ENCODE data around the gene CEND1.

The CEND1 gene

GRCh38 chr11:827146-827896, 37.4 kb upstream of the CEND1 start:
- DNase-seq (ENCODE audit: low read depth in 2 of 2) = no peak

- no peak for DNase-seq (ENCODE audit: low read depth in 2 of 2)
These were observed 36.9 kb upstream of the CEND1 start for GRCh38 chr11:826836-827145.

- no peak for DNase-seq (ENCODE audit: low read depth in 2 of 2)
These were observed 36.3 kb upstream of the CEND1 start for GRCh38 chr11:826227-826621.

GRCh38 chr11:825366-826226, 35.7 kb upstream of the CEND1 start:
- no peak for DNase-seq (ENCODE audit: low read depth in 2 of 2)

GRCh38 chr11:824942-825341, 35.1 kb upstream of the CEND1 start:
- no peak for DNase-seq (ENCODE audit: low read depth in 2 of 2)

GRCh38 chr11:824292-824880, 34.5 kb upstream of the CEND1 start:
- DNase-seq (ENCODE audit: low read depth in 2 of 2) = no peak

GRCh38 chr11:823441-824291, 33.8 kb upstream of the CEND1 start:
- no peak for DNase-seq (ENCODE audit: low read depth in 2 of 2)

- DNase-seq (ENCODE audit: low read depth in 2 of 2) = no peak
These were observed 31.9 kb upstream of the CEND1 start for GRCh38 chr11:821512-822371.

- DNase-seq (ENCODE audit: low read depth in 2 of 2) = no peak
These were observed 31.0 kb upstream of the CEND1 start for GRCh38 chr11:820655-821511.

GRCh38 chr11:819943-820649, 30.2 kb upstream of the CEND1 start:
- peak; percentile 86 to 89 for DNase-seq (ENCODE audit: low read depth in 2 of 2)

- DNase-seq (ENCODE audit: low read depth in 2 of 2) = peak; percentile 86 to 92
These were observed 29.4 kb upstream of the CEND1 start for GRCh38 chr11:819129-819931.

GRCh38 chr11:818396-819128, 28.7 kb upstream of the CEND1 start, which contains the start of gene PNPLA2:
Gene PNPLA2 (plus strand): TSS chr11:818914. CDS start chr11:819719, 805 bp downstream.
- no peak for DNase-seq (ENCODE audit: low read depth in 2 of 2)

- no peak for DNase-seq (ENCODE audit: low read depth in 2 of 2)
These were observed 26.5 kb upstream of the CEND1 start for GRCh38 chr11:816433-816779.

- DNase-seq (ENCODE audit: low read depth in 2 of 2) = no peak
These were observed 26.0 kb upstream of the CEND1 start for GRCh38 chr11:815675-816432.

- DNase-seq (ENCODE audit: low read depth in 2 of 2) = no peak
These were observed 23.7 kb upstream of the CEND1 start for GRCh38 chr11:813456-814096.

GRCh38 chr11:813072-813455, 23.2 kb upstream of the CEND1 start:
- DNase-seq (ENCODE audit: low read depth in 2 of 2) = no peak

- DNase-seq (ENCODE audit: low read depth in 2 of 2) = no peak
These were observed 22.5 kb upstream of the CEND1 start for GRCh38 chr11:812390-812789.
